GM19238 (cell line): Measurements from ENCODE around the gene EGR1.
"Not testable (repeated sequence)": the region's sequence is repeated elsewhere in the genome, so short reads cannot be mapped to it uniquely, and the experiment has no call there.

Source experiments
- DNase-seq: peaks from one replicate; pipeline ENCODE4 v3.0.0; 2011; ENCODE audit warnings: low spot score; ENCODE audit not compliant: insufficient read length

The EGR1 gene

GRCh38 chr5:138506370-138507306 is 41.4 kb downstream of the EGR1 start:
- no peak for DNase-seq

GRCh38 chr5:138507485-138507884 is 42.2 kb downstream of the EGR1 start:
- not testable (repeated sequence) for DNase-seq

GRCh38 chr5:138508958-138509357 is 43.7 kb downstream of the EGR1 start:
- no peak for DNase-seq

GRCh38 chr5:138514021-138514420 is 48.7 kb downstream of the EGR1 start:
- DNase-seq = no peak

GRCh38 chr5:138515556-138516245 is 50.4 kb downstream of the EGR1 start:
- DNase-seq = no peak

GRCh38 chr5:138517437-138517836 is 52.2 kb downstream of the EGR1 start:
- no peak for DNase-seq
